ENCODE data around the gene CEMIP2.

CEMIP2 gene

DNA sequence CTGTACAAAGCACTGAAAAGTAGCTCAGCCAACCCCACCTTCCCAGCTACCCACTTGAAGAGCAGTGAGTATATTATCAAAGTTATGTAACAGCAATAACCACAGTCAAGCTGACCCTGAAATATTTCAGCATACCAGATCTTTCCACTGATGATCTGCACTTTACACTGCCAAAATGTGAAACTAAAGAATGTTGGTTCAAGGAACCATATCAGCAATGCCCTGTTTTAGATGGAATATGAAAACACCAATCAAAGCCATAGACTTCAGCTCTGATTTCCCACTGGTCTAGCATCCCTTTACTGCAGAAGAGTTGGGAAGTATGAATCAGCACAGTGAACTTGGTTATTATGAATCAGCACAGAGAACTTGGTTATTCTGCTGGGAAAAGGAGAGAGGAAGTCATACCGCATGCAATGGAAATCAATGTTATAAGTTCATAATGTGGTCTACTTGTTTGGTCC, 20.0 kb downstream of the CEMIP2 start:
- DNase-seq (ENCODE audit: low read depth) = no peak

GRCh38 chr9:71747576-71747975, 20.7 kb downstream of the CEMIP2 start:
- no peak for DNase-seq (ENCODE audit: low read depth)

DNA sequence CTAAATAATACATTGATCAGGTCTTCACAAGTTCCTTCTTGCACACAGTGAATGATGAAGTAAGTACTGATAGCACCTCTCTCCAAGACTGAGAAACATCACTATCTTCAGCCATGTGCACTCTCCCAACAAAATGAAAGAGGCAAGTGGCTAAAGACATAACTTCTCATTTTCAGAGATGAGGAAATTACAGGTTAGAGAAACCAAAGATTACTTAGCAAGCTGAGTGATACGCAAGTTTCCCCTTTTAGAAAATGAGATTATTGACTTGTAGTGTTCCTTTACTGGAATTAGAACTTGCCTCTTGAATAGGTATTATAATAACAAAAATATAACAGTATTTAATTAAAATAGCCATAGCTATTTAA, 21.6 kb downstream of the CEMIP2 start:
- no peak for DNase-seq (ENCODE audit: low read depth)

GRCh38 chr9:71746023-71746757, 22.1 kb downstream of the CEMIP2 start:
- no peak for DNase-seq (ENCODE audit: low read depth)

DNA sequence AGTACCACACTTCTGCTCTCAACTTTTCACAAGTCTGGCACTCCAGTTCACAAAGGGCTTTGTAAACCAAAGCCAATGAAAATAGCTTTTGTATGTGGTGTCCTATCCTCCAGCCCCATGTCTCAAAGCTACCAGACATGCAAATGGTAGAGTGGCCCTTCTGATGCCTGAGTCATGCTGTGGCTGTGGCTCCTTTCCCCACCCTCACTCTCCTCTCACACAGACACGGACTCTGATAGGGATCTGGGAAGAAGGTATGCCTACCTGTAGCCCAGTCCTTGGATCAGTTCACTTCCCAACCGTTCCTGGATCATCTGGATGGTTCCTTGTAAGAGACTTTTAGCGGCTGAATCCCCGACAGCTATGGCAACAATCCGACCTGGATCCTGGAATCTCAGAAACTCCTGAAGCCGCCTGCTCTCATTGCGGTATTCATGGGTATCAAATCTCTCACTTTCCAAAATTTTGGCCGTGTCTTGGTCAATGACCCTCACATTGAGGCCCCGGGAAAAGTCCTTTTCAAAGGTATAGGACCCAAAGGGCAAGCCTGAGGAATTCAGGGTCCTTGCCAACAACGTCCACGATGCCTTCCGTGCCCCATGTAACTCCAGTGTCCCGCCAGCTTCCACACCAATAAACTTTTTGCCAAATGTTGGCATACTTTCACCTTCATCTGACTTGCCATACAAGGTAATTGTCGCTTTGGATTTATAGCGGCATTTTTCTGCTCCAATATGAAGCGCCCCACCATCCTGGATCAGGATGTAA, 23.4 kb downstream of the CEMIP2 start:
- no peak for DNase-seq (ENCODE audit: low read depth)

DNA sequence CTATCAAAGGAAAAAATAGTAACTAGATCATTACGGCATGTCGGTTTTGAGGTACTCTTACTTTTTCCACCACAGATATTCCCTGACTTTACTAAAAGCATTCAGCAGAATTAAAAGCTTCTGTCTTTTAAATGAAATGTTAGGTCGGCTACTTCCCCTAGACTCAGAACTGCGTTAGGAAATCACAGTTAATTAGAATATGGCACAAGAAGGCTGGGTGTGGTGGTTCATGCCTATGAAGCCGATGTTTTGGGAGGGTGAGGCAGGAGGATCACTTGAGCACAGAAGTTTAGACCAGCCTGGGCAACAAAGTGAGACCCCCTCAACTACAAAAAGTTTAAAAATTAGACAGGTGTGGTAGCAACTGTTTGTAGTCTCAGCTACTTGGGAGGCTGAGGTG, 24.4 kb downstream of the CEMIP2 start:
- no peak for DNase-seq (ENCODE audit: low read depth)

- no peak for DNase-seq (ENCODE audit: low read depth)
These were observed 25.1 kb downstream of the CEMIP2 start for GRCh38 chr9:71743217-71743705.

DNA sequence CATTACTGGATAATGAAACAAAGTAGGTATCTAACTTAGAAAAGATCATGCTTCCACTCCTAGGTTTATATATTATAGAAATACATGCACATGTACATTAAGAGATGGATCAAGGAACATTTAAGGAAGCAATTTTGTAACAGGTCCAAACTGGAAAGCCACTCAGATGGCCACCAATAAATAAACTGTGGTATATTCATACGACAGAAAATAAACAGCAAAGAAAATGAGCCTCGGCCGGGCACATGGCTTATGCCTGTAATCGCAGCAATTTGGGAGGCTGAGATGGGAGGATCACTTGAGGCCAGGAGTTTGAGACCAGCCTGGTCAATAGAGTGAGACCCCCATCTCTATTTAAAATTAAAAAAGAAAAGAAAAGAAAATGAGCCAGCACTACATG, 25.6 kb downstream of the CEMIP2 start:
- DNase-seq (ENCODE audit: low read depth) = no peak

GRCh38 chr9:71741926-71742648, 26.2 kb downstream of the CEMIP2 start:
- no peak for DNase-seq (ENCODE audit: low read depth)

DNA sequence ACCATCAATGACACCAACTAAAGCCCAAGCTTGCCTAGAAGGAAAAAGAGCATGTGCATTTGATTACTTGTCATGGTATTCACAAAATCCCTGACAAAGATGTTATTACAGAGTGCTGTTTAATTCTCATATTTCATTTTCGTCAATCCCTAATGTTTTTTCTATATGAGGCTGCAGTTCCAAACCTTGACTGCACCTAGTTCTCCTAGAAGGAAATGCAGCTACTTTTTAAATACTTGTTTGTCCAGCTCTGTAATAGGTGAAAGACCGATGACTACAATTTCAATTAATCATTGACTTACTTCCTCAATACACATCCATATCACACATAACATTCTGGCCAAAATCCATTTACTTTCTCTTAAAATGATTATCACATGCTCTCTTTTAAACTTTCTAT, 28.1 kb downstream of the CEMIP2 start:
- no peak for DNase-seq (ENCODE audit: low read depth)

GRCh38 chr9:71737455-71737854, 30.9 kb downstream of the CEMIP2 start:
- no peak for DNase-seq (ENCODE audit: low read depth)

GRCh38 chr9:71736236-71736635, 32.1 kb downstream of the CEMIP2 start:
- no peak for DNase-seq (ENCODE audit: low read depth)

GRCh38 chr9:71734950-71735349, 33.4 kb downstream of the CEMIP2 start:
- DNase-seq (ENCODE audit: low read depth) = no peak

- no peak for DNase-seq (ENCODE audit: low read depth)
These were observed 35.1 kb downstream of the CEMIP2 start for GRCh38 chr9:71733176-71733575.

DNA sequence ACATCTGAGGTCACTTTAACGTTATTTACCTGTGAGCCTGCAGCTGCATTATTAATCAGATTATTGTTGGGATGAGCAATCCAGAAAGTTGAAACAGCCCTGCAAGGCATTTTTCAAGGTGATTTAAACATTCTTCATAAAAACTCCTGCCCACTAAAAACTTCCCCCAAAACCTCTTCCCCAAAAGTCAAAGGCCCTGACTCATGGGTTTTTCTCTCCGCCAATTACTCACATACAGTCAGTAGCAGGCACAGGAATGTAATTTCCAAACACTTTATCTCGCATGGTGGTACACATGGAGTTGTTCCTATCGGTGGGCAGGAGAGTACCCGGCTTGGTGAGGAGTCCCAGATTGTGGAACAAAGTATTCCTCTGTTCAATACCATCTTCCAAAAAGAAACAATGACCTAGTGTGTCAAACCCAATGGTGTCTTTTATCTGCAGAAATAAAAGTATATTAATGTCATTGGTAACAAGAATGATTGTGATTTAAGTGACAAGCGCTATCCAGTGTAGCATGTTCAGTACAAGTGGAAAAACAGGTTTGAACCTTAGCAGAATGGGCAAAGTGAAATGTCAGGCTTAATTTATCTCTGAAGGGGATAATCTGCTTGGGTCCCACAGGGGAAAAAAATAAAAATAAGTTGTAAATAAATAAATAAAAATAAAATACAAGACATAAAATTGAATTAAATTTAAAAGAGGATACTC, 38.3 kb downstream of the CEMIP2 start:
- DNase-seq (ENCODE audit: low read depth) = no peak

- no peak for DNase-seq (ENCODE audit: low read depth)
These were observed 41.6 kb downstream of the CEMIP2 start for GRCh38 chr9:71726723-71727122.

GRCh38 chr9:71725590-71726338, 42.5 kb downstream of the CEMIP2 start:
- no peak for DNase-seq (ENCODE audit: low read depth)

DNA sequence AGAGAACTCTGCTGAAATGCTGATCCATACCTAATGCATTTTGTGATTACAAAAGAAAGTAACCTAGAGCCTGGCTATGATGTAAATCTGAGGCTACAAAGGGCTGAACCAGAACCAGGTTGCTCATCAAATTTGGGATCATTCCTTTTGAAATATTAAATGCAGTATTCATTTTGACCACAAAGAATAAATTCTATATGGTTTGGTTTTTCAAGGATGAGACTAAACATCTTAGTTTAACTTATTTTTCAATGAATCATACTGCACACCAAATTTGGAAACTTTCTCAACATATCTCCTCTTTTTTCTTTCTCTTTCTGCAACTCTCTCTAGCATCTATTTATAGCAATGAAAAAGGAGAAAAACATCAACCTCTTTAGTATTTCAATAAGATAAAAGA, 46.5 kb downstream of the CEMIP2 start:
- DNase-seq (ENCODE audit: low read depth) = no peak

DNA sequence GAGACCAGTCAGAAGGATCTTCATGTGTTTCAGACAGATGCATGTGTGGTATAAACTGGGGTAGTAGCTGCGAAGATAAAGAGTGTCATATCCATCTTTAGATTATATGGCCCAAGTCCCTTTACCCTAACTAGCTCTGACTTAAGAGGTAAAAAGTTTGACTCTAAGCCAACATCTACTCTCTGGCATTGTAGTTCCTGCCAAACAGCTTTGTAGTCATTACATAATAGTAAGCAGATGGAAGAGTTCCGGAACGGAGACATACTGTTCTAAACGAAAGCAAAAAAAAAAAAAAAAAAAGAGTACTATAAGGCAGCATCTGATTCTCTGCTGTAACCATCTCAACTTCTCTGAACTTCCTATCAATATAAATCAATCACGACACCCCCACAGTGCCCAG, 48.8 kb downstream of the CEMIP2 start:
- no peak for DNase-seq (ENCODE audit: low read depth)

DNA sequence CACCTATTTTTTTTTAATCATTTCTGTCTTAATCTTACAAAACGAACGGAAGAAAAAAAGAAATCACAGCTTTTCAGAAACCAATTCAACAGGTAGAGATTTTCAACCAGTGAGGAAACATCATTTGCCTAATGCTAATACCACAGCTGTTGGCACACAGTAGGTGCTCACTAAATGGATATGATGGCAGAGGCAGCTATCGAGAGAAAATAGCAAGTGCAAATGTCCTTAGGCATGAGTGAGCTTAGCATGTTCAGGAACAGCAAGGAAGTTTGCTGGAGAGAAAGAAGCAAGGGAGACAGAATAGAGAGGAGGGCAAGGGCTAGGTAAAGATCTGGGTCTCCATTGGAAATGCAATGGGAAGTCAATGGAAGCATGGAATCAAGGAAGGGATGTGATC, 49.2 kb downstream of the CEMIP2 start:
- DNase-seq (ENCODE audit: low read depth) = no peak

GRCh38 chr9:71716138-71716909, 52.0 kb downstream of the CEMIP2 start:
- no peak for DNase-seq (ENCODE audit: low read depth)

Measured in activated T-cell treated with anti-CD3 and anti-CD28 coated beads for 48 hours (primary cell).